HG03097 (cell line): ENCODE results near the gene TASP1.

ENCODE experiments used
- ATAC-seq: cut with Tn5 transposase; IDR thresholded peaks from one replicate; pipeline ENCODE4 v1.9.1; 2021; ENCODE audit not compliant: unreplicated experiment, low FRiP score

Gene TASP1

DNA sequence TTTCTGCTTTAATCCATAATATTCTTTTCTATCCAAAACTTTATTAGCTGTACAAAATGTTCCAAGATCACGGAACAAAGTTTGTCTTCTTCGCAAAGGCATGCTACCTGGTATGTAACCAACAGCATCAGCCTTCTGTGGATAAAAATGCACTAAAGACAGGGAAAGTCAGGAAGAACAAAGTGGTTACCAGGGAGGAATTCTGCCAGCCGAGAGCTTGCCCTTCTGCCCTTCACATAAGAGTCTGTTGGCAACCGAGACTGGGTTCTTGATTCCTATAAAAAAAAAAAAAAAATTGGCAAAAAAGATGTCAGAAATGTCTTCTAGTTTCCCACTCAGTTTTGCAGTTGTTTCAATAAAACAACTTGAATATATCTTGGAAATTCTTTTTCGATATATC lies 58.0 kb downstream of the TASP1 start:
- no peak for ATAC-seq

DNA sequence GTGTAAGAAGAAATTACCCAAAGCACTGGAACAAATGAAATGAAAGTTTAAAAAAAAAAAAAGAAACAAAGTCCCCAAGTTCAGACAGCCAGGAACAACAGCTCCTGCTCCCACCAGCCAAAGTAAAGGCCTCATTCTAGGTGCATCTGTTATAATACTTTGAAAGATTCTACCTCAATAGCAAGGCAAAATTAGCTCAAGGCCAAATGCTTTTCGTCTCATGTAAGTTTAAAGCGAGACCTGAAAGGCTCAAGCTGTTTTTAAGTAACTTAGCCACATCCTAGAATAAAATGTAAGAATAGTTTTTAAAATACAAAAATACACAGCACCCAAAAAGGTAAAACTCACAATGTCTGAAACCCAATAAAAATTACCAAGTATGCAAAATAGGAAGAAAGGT lies 64.7 kb downstream of the TASP1 start:
- ATAC-seq: no peak

DNA sequence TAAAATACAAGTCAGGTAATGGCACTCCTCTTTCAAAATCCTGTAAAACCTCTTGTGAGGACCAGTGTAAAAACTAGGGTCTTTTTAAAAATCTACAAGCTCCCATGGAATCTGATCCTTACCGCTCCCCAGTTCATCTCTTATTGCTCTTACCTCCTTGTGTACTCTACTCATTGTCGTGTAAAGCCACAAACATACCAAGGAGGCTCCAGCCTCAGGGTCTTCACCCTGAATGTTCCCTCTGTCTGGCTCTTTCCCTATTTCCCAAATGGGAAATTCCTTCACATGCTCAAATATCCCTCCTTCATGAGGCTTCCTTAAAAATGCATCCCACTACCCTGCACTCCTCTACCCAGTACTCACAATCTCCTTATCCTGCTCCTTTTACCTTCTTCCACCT lies 67.1 kb downstream of the TASP1 start:
- ATAC-seq: no peak

DNA sequence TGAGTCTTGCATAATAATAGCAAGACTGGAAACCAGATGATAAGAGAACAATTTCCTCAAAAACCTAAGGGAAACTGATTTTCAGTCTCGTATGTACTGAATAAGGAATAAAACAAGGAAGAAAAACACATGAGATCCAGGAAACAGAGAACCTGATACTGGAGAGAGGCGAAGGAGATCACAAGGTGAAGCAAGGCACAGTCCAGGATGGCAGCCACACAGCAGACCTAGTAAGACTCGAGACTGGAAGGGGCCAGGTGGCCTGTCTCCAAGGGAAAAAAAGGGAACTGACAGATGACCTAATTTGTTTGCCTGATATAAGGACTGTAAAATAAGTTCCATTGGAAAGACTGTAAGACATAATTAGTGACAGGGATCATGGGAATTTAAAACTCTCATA lies 71.1 kb downstream of the TASP1 start:
- ATAC-seq: no peak

DNA sequence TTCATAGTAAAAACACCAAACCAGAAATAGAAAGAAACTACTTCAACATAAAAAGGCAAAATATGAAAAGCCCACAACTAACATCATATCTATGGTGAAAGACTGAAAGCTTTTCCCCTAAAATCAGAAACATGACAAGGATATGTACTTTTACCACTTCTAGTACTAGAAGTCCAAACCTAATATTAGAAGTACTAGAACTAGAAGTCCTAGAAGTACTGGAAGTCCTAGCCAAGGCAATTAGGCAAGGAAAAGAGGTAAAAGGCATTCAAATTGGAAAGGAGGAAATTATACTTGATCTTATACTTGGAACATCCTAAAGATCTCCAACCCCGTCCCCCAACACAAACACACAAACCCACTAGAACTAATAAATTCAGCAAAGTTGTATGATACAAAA lies 74.9 kb downstream of the TASP1 start:
- ATAC-seq: no peak

DNA sequence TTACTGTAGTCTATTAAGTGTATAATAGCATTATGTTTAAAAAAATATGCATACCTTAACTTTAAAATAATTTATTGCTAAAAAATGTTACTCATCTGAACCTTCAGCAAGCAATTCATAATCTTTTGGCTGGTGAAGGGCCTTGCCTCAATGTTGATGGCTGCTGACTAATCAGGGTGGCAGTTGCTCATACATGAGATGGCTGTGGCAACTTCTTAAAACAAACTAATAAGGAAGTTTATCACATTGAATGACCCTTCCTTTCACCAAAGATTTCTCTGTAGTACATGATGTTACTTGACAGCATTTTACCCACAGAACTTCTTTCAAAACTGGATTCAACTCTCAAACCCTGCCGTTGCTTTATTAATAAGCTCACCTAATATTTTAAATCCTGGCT lies 84.0 kb downstream of the TASP1 start:
- no peak for ATAC-seq

DNA sequence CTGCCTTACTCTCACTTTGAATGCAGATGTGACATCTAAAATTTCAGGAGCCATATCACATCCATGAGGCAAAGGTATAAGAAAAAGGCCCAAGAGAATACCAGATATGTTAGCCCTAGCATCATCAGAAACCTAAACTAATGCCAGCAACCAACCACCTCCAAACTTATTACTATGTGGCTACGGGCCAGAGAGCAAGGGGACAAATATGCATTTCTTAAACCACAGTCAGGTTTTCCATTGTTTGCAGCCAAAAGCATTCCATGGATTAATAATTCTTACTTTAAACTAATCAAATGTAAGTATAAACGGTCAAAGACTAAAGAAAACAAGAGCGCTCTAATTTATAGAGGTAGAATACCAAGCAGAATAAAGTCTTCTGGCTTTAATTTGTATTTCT lies 84.7 kb downstream of the TASP1 start:
- ATAC-seq: no peak

DNA sequence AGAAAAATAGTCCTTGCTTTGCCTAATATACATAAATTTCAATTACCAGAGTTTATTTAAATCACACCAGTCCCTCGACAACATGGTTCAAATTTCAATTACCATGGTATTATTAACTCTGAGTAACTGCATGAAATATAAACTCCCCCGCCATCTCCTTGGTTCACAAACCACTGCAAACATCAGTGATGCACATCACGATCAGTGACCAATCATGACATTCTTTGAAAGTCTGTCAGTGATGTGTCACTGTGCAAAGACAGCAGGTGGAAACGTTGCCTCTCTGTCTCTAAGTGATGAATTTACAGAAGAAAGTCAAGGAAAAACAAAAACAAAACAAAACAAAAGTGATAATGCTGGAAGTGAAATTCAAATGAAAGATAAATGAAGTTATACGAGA lies 86.7 kb downstream of the TASP1 start:
- ATAC-seq: no peak

DNA sequence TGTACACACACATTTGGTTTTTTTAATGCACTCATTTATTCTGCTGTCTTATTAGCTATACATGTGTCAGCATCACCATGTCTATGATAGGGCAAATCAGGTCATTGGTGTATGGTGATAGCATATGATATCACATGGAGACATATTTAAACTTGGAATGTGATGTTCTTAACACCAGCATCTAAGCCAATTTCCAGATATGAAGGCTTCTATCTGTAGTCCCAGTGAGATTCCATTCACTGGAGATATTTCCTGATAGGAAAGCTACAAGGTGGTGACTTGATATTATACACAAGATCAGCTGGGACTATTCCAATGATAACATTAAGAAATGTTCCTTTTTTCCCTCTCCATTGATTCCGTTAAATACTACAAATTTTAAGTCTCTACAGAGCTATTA lies 89.3 kb downstream of the TASP1 start:
- ATAC-seq: no peak

DNA sequence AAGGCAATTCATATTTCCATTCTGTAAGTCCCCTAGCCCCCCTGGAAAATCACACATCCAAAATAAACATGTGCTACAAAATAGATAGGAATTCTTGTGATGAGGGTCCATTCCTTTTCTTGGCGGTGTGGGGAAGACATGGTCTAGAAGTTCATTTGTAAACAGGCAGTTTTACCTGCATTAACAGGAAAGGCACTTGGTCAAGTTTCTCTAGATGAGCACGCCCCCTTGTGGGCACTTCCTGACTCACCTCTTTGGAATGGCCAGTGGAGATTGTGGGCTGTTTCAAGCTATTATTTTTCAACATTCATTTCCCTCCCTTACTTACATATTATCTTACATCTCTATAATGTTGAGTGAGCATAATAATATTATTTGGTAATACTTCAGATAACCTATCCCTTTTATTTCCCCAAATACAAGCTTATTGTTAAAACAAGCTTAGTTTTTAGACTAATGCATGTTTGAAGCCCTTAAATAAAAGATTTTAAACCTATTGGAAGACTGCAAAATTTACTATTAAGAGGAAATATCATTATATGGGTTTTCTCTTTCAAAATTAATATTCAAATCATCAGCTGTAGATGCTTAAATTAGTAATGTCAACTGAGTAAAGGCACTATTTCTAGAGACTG lies 92.1 kb downstream of the TASP1 start:
- peak; percentile 70 for ATAC-seq

DNA sequence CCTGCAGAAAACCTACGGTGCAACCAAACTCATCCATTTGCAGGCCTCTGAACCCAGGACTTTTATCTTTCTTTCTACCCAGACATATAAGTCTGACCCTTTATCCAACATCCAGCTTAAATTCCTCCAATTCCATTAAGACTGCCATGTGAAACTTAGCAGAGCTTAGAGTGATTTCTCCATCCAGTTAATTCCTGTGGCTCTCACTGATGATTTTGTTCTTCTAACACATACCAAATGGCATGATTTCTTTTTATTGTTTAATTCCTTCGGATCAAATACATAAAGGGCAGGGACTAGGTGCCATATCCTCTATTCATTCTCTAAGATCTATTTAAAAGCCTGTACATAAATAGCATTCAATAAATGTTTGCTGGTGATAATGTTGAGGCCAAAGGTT lies 92.9 kb downstream of the TASP1 start:
- ATAC-seq: no peak

DNA sequence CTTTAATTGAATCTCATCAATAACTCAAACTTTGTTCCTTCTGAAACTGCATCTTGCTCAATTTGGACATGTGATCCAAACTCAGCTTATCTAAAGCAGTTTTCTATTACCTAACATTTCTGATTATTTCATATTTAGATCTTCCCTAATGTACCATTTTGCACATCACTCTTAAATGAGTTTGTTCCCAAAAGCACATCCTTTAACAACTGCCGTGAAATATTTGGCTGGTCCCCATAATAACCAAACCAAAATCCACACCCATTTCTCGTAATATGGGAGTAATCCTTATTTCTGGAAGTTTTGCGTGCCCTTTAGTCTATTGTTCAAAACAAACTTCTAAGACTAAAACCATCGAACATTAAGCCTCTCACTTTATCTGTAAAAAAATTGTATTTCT lies 94.9 kb downstream of the TASP1 start:
- ATAC-seq: no peak

DNA sequence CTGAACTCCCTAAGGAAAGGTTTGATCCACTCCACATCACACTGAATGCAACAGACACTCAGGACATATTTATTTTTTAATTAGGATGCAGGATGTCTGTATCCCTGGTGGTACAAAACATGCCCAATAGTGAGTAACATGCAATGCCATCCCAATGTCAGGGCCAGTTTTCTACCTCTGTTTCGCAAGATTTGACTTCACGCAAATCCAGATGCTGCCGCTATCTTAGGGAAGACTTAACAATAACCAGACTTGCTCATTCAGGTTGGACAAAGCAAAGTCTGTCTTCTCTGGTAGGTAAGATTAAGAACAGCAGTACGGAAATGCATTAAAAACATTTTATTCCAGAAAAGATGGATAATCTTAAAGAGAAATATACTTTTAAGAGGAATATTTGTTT lies 103.1 kb downstream of the TASP1 start:
- no peak for ATAC-seq

DNA sequence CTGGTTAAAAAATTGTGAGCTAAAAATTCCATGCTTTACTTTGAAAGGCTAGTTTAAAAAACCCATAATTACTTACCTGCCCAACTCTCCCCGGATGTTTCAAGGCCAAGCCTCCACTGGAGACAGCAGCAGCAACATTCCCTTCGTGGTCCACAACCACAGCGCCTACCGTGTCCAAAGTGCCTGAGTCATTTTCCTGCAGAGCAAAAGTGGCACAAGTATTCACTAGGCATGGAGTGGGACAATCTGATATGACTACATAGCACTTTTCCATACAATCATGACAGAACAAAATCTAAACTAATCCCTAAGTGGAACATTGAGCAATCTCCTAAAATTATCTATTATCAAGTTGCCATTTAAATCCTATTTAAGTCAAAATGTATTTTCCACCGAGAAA lies 104.8 kb downstream of the TASP1 start:
- ATAC-seq: no peak

DNA sequence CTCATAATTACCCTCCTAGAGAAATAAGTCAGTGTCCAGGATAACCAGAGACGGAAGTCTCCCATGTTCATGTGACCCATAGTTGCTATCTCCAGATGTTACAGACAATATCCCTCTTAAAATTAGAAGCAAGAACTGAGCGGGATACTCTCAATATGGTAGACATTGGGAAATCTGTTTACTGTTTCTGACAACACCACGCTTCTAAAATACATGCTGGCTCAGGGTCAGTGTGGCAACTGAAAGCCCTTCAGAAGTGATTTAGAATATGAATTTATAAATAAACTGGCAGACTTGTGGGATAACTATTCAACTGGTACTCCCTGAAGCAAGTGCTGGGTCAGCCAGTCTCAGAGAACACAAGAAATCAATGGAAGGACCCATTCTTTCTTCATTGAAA lies 108.6 kb downstream of the TASP1 start:
- ATAC-seq: no peak

DNA sequence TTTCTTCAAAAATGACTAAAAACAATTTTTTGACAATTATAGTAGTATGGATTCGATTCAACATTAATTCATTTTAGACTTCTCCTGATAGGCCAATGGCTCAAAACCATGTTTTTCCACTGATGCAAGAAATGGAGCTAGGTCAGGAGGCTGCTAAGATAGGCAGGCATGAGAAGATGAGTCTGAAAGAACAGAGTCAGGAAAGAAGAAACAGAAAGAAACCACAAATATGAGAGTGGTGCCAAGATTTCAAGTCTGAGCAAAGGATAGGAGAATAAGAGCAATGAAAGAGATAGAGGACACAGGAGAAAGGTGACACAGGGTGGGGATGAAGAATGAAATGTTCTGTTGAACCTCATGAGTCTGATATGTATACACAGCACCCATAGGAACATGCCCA lies 112.2 kb downstream of the TASP1 start:
- ATAC-seq: no peak

DNA sequence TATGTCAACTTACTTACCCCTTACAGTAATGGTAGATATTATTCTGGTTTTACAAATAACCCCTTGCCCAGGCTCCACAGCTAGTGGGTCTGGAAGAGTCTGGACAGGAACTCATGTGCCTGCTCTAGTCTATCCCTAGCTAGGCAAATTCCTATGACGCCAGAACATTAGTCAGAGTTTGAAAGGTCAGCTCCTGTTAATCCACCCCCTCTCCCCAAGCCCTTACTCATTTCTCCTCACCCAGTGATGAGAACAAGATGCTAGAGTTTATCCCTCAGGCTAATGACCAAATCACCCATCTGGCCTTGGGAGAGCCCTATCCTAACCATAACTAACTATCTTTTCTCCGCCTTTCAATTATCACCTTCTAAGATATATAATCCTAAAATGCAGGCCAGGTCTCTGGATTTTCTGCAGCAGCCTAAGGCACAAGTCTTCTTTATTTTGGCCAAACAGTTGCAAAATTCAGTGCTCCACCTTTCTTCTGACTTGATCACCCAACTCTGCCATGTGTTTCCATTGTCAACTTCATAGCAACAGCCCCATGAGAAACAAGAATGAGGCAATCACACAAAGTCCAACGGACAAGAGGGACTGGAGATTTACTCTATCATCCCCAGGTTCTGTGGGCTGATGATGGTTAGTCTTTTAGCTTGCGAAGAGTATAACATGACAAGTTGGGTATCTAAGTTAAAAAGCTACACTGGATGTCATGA lies 113.3 kb downstream of the TASP1 start:
- ATAC-seq: no peak

DNA sequence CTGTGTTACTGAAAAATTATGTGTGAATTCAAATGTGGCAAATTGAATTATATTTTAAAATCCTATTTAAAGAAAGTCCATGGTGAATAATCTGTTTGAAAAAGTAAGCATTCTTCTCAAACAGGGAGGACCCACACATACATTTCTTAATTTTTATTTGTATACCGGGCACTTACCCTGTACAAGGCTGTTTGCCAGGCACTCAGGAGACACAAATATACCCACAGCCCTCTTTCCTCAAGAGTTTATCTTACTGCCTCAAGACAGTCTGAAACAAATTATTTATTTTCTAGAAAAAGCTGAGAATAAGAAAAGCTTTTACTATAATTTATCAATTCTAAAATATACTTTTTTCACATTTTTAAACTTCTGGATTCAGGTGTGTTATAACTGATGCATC lies 114.4 kb downstream of the TASP1 start:
- ATAC-seq: no peak

DNA sequence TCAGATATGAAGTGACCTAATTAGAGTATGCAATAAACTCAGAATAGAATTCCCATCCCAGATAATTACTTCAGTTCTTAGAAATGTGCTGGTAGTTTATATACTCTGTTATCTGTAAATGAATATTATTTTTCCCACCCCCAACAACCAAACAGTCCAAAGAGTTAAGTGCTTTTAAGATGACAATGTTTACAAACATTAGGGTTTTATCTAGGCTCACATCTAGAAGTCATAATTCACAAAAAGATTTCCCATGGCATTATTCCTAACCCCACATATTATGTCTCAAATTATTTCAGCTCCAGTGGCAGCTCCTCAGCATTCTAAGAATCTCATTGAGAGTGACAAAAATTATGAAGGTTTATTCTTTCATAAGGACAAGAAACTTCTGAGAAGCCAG lies 120.9 kb downstream of the TASP1 start:
- no peak for ATAC-seq

DNA sequence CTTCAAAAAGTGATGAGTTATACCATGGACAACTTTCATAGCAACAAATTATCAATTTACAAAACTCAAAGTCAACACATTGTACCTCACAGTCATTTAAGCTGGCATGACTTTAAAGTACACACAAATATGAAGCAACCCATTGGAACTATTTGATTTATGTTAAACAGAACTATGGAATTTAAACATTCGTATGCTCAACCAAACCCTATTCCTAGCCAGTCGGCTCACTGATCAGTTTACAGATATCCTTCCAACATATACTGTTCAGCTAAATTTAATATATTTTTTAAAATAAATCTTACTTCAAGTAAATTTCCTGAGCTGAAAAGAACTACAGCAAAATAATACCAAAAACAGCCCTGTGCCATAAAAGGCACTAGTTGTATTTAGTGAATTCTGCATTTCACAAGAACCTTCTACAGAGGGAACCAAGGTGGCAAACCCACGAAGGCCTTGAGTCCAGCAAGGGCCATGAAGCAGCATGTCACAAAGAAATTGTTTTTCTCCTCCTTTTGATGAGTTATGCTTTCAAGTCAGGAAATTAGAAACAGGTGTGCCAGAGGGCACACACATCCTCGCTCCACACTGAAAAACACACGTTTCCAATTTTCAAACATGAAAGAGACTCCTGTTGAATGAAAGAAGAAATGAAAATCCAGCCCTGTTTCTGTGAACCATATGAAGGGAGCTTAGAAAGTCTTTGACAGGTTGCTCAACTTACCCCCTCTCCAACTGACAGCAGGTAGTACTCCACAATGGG lies 122.8 kb downstream of the TASP1 start:
- no peak for ATAC-seq

DNA sequence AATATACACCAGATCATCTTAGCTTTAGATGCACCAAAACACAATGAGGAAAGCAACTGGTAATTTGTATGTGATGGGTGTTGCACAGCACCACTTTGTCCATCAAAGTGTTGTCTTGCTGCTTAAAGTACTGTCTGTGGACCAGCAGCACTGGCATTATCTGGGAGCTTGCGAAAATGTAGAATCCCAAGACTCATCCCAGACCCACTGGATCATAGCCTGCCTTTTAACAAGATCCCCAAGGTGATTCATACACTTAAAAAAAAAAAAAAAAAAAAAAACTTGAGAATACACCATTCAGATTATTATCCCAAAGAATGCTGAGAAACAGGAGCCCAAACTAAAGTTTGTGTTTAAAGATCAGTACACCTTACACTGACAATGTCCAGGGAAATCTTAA lies 123.4 kb downstream of the TASP1 start:
- ATAC-seq: no peak
